Stimulated activated naive CD8-positive, alpha-beta T cell treated with anti-CD3 and anti-CD28 coated beads, Interleukin-15, amount 100 ng/mL, for 72 hours (primary cell): ENCODE data around the gene FOXD4L3.
"Not testable (repeated sequence)": the region's sequence is repeated elsewhere in the genome, so short reads cannot be mapped to it uniquely, and the experiment has no call there.

Experiments used
- ATAC-seq: fragments of 150-1000 bp; cut with Tn5 transposase; 2 replicates; pipeline ENCODE4 v1.10.0; 2021; ENCODE audit warnings: mild to moderate bottlenecking, moderate library complexity
- DNase-seq, 2 donors: peaks; one replicate each; pipeline ENCODE4 v3.0.0; 2021 to 2022
- H3K27ac Mint-ChIP-seq, 2 donors: one replicate each; pipeline ENCODE4 v1.8.0; 2022; ENCODE audit warnings: mild to moderate bottlenecking in 2 of 2, mixed read lengths in 2 of 2, moderate library complexity in 2 of 2
- H3K27me3 Mint-ChIP-seq: one replicate; pipeline ENCODE4 v1.8.0; 2022; ENCODE audit warnings: mixed read lengths
- H3K4me1 Mint-ChIP-seq: one replicate; pipeline ENCODE4 v1.8.0; 2022; ENCODE audit warnings: mild to moderate bottlenecking, mixed read lengths
- H3K4me3 Mint-ChIP-seq, 2 donors: one replicate each; pipeline ENCODE4 v1.8.0; 2022; ENCODE audit warnings: mild to moderate bottlenecking in 2 of 2, mixed read lengths in 2 of 2, moderate library complexity in 1 of 2
- H3K9me3 Mint-ChIP-seq, 2 donors: one replicate each; pipeline ENCODE4 v1.8.0; 2022; ENCODE audit warnings: mixed read lengths in 2 of 2

FOXD4L3 gene

DNA sequence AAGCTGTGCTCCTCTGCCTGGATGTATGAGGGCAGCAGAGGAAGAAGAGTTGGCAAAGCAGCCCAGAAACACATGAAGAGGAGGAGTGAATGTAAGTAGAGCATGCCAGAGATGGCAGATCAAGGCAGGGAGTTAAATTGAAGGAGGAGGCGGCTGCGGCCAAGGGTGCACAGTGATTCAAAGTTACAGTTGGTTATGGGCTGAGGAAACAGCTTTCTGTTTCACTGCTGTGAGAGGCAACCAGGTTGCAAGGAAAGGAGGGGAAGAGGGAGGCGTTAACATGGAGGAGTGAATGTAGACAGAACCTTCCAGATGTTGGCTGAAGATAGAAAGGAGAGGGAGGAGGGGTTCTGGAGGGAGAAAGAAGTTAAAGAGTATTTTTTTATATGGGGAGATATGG lies 33.3 kb downstream of the FOXD4L3 start:
- peak; percentile 74 for ATAC-seq
- not testable (repeated sequence) for H3K9me3 Mint-ChIP-seq, H3K4me1 Mint-ChIP-seq, DNase-seq, H3K27me3 Mint-ChIP-seq, H3K4me3 Mint-ChIP-seq, H3K27ac Mint-ChIP-seq

DNA sequence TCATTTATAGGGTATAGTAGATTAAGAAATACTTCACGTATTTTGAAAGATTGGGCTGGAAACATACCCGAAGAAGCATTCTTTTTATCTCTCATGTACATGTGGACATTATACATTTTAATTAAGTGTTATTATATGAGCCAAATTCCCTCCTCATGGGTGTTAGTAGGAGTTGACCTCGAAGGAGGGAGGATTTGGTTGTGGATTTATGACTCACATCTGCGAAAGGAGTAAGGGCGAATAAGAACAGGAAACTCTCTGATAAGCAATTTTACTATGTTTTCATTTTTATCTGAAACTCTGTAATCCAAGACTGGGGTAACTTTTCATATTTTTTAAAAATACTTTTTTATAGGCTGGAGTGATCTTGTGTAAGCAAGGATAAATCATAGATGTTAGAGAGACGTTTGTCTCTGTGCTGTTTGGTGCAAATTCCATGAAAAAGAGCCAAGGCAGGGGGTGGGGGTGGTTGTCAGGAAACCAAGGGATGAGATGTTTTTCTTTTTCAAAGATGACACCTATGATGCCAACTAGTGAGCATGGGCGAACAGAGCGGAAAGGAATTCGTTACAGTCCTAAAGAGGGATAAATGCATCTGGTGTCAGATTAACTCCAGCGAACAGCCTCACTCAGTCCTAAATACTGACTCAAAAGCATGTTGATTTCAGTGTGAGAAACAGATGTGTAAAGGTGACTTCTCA lies 34.1 kb downstream of the FOXD4L3 start:
- H3K27ac Mint-ChIP-seq, DNase-seq, H3K4me3 Mint-ChIP-seq, H3K9me3 Mint-ChIP-seq, H3K27me3 Mint-ChIP-seq, H3K4me1 Mint-ChIP-seq, ATAC-seq: not testable (repeated sequence)

DNA sequence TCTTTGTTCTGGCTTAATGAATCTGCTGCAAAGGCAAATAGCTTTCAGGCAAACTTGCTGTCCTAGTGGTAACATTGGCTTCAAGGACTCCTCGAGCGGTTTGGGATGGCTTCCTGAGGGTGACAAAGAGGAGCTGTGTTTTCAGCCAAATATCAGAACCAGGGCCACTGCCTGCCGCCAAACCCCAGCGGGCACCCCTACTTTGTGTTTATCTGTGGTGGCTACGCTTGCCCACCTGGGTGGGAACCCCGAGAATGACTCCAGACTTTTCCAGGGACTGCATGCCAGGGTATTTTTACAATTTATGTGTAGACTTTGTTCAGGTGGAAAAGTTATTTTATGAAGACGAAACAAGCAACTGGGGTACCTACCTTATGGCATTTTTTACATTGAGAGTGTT lies 35.3 kb downstream of the FOXD4L3 start:
- H3K4me1 Mint-ChIP-seq, H3K27ac Mint-ChIP-seq, DNase-seq, H3K4me3 Mint-ChIP-seq, ATAC-seq, H3K9me3 Mint-ChIP-seq, H3K27me3 Mint-ChIP-seq: not testable (repeated sequence)

DNA sequence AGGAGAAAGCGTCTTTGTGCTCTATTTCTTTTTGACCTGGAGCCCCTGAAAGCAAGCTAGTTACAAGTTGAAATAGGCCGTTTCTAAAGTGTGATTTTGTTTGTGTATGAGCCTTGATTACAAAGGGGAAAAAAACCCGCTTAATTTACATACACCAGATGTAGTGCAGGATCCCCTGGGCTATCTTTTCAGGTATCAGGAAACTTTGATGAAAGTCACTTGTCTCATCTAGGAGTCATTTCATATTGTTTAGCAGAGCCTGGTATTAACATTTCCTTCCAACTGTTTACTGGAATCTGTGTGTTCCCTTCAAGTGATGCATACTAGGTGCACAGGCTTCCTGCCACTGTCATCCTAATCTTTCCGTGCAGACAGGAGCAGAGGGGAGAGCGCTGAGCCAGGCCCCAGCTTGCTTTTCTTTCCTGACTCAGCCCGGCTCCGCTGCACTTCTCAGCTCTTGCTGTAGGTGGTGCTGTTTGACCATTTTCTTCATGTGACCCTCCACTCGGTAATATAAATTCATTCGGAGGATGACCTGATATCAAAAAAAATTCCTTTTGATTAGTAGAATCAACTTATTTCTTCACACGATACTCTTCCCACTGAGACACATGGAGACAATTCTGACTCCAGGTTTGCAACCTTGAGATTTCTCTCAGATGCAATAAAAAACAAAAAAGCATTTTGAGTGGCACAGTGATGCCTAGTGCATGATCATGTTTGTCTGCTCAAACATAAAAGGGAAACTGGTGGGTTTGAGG lies 39.8 kb downstream of the FOXD4L3 start:
- DNase-seq, H3K9me3 Mint-ChIP-seq, H3K27me3 Mint-ChIP-seq, H3K4me1 Mint-ChIP-seq, H3K4me3 Mint-ChIP-seq, H3K27ac Mint-ChIP-seq: not testable (repeated sequence)
- ATAC-seq = peak; percentile 83

DNA sequence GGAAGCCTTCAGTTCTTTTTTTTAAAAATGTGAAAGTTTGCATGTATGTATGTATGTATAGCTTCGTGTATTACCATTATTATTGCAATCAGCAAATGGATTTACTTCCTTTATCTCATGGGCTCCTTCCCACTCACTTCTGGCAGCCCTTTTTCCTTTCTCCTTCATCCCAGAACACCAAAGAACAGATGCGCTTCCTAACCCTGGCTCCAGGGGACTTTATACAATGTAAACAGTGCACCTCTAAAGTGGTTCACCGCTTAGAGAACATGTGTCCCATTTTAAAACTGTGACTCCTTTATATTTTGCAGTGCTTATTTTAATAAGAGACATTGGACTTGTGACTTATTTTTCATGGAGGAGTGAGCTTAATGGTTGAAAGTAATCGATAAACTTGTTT lies 40.6 kb downstream of the FOXD4L3 start:
- H3K4me1 Mint-ChIP-seq, ATAC-seq, H3K27me3 Mint-ChIP-seq: not testable (repeated sequence)

DNA sequence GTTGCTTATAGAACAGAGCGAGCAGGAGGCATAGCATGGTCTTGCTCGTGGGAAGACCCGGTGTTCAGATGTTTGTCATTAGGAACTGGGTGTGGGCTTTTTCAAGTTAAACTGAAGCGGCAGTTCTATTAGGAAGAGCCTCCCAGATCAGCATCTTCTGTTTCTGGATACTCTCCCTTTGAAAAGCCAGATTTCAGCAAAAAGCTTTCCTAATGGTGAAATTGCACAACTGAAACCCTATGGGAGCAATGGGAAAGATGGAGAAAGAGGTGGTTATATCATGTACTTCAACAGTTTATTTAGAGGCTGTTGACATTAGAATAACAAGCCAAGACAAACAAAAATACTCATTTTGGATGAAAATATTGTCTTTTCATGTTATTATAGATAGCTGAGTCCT lies 41.3 kb downstream of the FOXD4L3 start:
- H3K9me3 Mint-ChIP-seq, H3K27ac Mint-ChIP-seq, H3K27me3 Mint-ChIP-seq, DNase-seq, H3K4me3 Mint-ChIP-seq, H3K4me1 Mint-ChIP-seq, ATAC-seq: not testable (repeated sequence)

More for the DNA sequence above, 40.6 kb downstream of the FOXD4L3 start:
- H3K4me3 Mint-ChIP-seq, H3K27ac Mint-ChIP-seq, H3K9me3 Mint-ChIP-seq, DNase-seq: not testable (repeated sequence)

DNA sequence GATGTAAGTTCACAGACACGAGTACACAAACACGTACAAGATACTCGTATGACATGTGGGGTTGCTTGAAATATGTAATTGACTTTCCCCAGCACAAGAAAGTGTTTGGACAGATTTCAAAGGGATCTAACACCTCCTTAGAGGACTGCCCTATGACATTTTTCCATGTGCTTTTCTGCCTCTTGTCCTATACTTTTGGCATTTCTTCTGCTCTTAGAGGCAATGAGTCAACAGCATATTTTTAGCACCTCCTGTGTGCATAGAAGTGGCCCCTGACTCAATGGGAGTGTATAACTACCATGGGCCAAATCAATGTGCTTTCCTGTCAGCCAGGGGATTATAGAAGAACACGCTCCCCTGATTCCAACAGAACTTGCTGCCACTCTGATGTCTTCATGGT lies 49.0 kb downstream of the FOXD4L3 start:
- not testable (repeated sequence) for ATAC-seq, H3K9me3 Mint-ChIP-seq, H3K4me3 Mint-ChIP-seq, H3K4me1 Mint-ChIP-seq, DNase-seq, H3K27ac Mint-ChIP-seq
- H3K27me3 Mint-ChIP-seq = peaks cover 17% of the 10 kb centered on the region
